Fibroblast of skin of left quadriceps (primary cell): Measurements from ENCODE around the gene ANKRD24.
A peak's percentile ranks its signal among the peaks of the same experiment; 100 is the strongest.
"Not testable (repeated sequence)": the region's sequence is repeated elsewhere in the genome, so short reads cannot be mapped to it uniquely, and the experiment has no call there.

Experiments used
- DNase-seq, 2 experiments: peaks; one replicate each; pipeline ENCODE4 v3.0.0-alpha.2; 2013; ENCODE audit warnings: low read depth in 2 of 2

The ANKRD24 gene

GRCh38 chr19:4173479-4174212 lies 8.8 kb upstream of the ANKRD24 start:
- no peak for DNase-seq

- DNase-seq: no peak
Observed at GRCh38 chr19:4174213-4174894, 8.1 kb upstream of the ANKRD24 start.

- DNase-seq: no peak
Observed at GRCh38 chr19:4174895-4175668, 7.4 kb upstream of the ANKRD24 start.

GRCh38 chr19:4175669-4175931 lies 6.9 kb upstream of the ANKRD24 start:
- DNase-seq: no peak

GRCh38 chr19:4177146-4177545 lies 5.3 kb upstream of the ANKRD24 start:
- no peak for DNase-seq

GRCh38 chr19:4178990-4179389 lies 3.5 kb upstream of the ANKRD24 start:
- no peak for DNase-seq

GRCh38 chr19:4181053-4181508 lies 1.4 kb upstream of the ANKRD24 start:
- no peak for DNase-seq

GRCh38 chr19:4183967-4184717 lies 1.7 kb downstream of the ANKRD24 start:
- no peak for DNase-seq

- no peak for DNase-seq
Observed at GRCh38 chr19:4184718-4185352, 2.3 kb downstream of the ANKRD24 start.

- no peak for DNase-seq
Observed at GRCh38 chr19:4185413-4186086, 3.1 kb downstream of the ANKRD24 start.

GRCh38 chr19:4186087-4186993 lies 3.9 kb downstream of the ANKRD24 start:
- peak; percentile 17 to 20 for DNase-seq

GRCh38 chr19:4187313-4188122 lies 5.0 kb downstream of the ANKRD24 start:
- no peak for DNase-seq

- no peak for DNase-seq
Observed at GRCh38 chr19:4189641-4190040, 7.2 kb downstream of the ANKRD24 start.

GRCh38 chr19:4192537-4192936 lies 10.0 kb downstream of the ANKRD24 start:
- not testable (repeated sequence) for DNase-seq

GRCh38 chr19:4194353-4194752 lies 11.9 kb downstream of the ANKRD24 start:
- no peak for DNase-seq

GRCh38 chr19:4196009-4196408 lies 13.5 kb downstream of the ANKRD24 start:
- no peak for DNase-seq

GRCh38 chr19:4196587-4197148 lies 14.2 kb downstream of the ANKRD24 start:
- no peak for DNase-seq

- DNase-seq: no peak
Observed at GRCh38 chr19:4197228-4197624, 14.7 kb downstream of the ANKRD24 start.
